Epithelial cell of esophagus (primary cell): ENCODE data around the gene ERVFRD-1.

Experiments used
- DNase-seq: peaks from one replicate; pipeline ENCODE4 v3.0.0; 2010; ENCODE audit warnings: low read depth
- H3K4me3 ChIP-seq: 2 replicates; pipeline ENCODE4 v1.5.1; 2011; ENCODE audit warnings: mild to moderate bottlenecking, low read length, control low read depth
- TF ChIP-seq, protein P1 (sequence below): IDR thresholded peaks from 2 replicates; pipeline ENCODE4 v1.5.1; 2011; ENCODE audit warnings: low read depth, mild to moderate bottlenecking, low read length, control low read depth, inconsistent platforms; ENCODE audit not compliant: insufficient read depth; ENCODE audit errors: missing control alignments

The ERVFRD-1 gene

DNA sequence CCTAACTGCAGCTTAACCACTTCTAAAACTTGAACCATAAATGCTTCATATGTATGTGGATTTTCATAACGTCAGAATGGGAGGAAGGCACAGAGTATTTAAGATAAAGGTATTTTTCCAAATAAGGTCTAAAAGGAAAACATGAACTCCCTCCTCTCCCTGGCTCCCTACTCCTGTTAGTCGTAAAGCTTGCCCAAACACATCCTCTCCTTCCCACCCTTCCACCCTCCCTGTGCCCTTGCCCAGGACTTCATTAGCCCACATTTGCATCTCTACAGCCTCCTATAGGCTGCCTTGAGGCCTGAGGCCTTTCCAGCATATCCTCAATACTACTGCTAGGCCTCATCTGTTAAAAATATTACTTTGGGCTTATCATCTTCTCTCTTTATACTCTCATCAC is 35.0 kb downstream of the ERVFRD-1 start:
- no peak overlapping the region for H3K4me3 ChIP-seq
- TF ChIP-seq, protein P1, sequence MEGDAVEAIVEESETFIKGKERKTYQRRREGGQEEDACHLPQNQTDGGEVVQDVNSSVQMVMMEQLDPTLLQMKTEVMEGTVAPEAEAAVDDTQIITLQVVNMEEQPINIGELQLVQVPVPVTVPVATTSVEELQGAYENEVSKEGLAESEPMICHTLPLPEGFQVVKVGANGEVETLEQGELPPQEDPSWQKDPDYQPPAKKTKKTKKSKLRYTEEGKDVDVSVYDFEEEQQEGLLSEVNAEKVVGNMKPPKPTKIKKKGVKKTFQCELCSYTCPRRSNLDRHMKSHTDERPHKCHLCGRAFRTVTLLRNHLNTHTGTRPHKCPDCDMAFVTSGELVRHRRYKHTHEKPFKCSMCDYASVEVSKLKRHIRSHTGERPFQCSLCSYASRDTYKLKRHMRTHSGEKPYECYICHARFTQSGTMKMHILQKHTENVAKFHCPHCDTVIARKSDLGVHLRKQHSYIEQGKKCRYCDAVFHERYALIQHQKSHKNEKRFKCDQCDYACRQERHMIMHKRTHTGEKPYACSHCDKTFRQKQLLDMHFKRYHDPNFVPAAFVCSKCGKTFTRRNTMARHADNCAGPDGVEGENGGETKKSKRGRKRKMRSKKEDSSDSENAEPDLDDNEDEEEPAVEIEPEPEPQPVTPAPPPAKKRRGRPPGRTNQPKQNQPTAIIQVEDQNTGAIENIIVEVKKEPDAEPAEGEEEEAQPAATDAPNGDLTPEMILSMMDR: no peak
- peak; percentile 49 for DNase-seq

DNA sequence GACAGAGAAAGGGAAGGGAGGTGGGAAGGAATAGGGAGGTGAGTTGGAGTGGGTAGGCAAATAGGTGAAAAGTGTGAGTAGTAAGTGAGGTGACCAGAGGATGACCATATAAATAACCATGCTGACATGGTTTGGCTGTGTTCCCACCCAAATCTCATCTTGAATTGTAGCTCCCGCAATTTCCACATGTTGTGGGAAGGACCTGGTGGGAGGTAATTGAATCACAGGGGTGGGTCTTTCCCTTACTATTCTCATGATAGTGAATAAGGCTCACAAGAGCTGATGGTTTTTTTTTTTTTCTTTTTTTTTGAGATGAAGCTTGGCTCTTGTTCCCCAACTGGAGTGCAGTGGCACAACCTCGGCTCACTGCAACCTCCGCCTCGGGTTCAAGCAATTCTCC is 39.4 kb downstream of the ERVFRD-1 start:
- no peak overlapping the region for H3K4me3 ChIP-seq
- TF ChIP-seq, protein P1: no peak
- no peak for DNase-seq

DNA sequence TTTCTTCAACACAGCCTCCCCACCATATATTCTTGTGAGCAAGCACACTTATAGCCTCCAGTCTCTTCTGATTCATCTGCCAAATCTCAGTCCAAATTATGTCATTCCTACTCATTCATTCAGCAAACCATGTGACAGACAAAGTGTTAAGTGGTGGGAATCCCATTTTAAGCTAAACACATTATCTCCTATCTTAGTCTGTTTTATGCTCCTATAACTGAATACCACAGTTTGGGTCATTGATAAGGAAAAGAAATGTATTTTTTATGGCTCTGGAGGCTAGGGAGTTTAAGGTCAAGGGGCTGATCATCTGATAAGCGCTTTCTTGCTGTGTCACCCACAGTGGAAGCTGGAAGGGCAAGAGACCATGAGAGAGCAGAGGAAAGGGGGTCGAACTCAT is 41.8 kb downstream of the ERVFRD-1 start:
- peak; percentile 65 for DNase-seq
- TF ChIP-seq, protein P1: no peak
- no peak overlapping the region for H3K4me3 ChIP-seq

DNA sequence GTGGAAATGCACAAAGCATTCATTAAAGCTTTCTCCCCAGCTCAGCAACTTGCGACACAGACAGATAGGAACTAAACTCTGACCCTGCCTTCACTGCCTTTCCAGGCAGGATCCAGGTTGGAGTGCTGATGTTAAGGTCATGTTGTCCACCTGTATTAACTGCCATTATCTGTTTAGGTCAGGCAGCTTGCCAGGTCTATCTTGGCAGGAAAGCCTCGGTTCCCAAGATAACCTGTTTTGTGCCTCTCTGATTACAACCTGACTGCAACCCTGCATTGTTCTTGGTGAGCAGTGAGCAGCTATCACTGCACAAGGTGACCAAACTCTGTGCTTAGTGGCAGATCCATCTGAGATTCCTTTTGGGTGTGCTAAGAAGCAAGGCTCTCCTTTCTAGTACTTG is 44.2 kb downstream of the ERVFRD-1 start:
- H3K4me3 ChIP-seq: no peak overlapping the region
- DNase-seq: no peak
- TF ChIP-seq, protein P1: no peak

DNA sequence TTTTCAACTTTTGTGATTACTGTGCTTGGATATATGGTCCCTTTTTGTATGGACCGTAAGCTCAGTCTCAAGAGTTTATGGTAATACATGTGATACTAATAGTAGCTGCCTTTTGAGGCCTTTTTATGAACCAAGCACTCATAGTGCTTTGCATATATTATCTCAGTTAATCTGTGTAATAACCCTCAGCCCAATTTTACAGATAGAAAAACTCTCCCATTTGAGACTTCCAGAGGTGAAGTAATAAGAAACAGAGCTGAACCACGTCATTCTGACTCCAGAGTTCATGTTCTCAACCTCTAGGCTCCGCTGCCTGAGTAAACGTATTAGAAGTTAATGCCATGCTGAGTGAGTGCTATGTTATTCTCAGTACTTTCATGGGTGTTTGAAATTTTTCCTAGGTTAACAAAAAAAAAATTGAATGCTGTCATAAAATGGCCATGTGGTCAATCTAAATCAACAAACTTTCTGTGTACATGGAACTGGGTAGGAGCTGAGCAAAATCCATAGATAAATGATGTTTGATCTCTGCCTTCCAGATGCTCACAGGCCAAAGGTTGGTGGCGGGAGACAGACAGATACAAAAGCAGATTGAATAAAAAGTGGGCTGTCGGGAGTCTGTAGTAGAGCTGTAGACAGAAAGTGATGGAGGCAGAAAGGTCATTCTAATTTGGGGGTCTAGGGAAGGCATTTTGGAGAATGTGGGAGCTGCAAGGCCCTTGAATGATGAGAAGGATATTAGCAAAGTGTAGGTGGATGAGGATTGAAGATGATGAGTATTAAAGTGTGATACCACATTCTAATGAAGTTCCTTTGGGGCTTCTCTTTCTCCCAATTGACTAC is 44.8 kb downstream of the ERVFRD-1 start:
- no peak for DNase-seq
- no peak overlapping the region for H3K4me3 ChIP-seq
- TF ChIP-seq, protein P1: no peak

DNA sequence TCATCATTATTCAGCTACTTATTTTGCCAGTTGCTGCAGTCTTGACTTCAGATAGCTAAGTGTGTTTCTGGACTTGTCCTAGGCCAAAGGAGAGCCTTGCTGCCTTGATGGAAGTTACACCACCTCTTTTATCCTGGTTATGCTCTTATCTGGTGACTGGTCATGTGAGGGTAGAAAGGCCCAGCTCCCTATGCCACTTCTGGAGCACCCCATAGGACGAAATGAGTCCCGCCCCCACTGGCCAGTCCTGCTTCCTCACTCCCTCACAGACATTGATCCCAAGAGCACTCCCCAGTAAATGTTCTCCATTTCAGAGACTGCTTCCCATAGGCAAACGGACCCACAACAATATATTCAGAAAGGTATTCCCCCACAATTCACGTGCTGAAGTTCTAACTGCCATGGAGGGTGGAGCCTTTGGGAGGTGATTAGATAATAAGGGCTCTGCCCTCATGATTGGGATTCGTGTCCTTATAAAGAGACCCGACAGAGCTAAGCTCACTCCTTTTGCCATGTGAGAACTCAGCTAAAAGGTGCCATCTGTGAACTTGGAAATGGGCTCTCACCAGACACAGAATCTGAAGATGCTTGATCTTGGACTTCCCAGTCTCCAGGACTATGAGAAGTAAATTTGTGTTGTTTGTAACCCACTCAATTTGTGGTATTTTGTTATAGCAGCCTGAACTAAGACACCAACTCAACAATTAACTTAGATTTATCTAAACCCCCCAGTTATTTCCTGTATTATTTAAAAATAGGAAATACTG is 45.9 kb downstream of the ERVFRD-1 start:
- H3K4me3 ChIP-seq: no peak overlapping the region
- DNase-seq: no peak
- TF ChIP-seq, protein P1: no peak
